ENCODE measurements around the gene KAT6B.
A peak's percentile ranks its signal among the peaks of the same experiment; 100 is the strongest.

KAT6B gene

GRCh38 chr10:74925291-74925690, 98.9 kb downstream of the KAT6B start:
- no peak for DNase-seq

- DNase-seq = no peak
These were observed 99.3 kb downstream of the KAT6B start for GRCh38 chr10:74925708-74926107.

GRCh38 chr10:74926791-74927585, 100.6 kb downstream of the KAT6B start:
- DNase-seq = no peak

- DNase-seq = no peak
These were observed 101.3 kb downstream of the KAT6B start for GRCh38 chr10:74927701-74928100.

GRCh38 chr10:74928742-74929191, 102.4 kb downstream of the KAT6B start:
- no peak for DNase-seq

- no peak for DNase-seq
These were observed 102.8 kb downstream of the KAT6B start for GRCh38 chr10:74929197-74929596.

- DNase-seq = no peak
These were observed 104.6 kb downstream of the KAT6B start for GRCh38 chr10:74930965-74931364.

- peak; percentile 63 for DNase-seq
These were observed 106.2 kb downstream of the KAT6B start for GRCh38 chr10:74932648-74933047.

- DNase-seq = no peak
These were observed 107.9 kb downstream of the KAT6B start for GRCh38 chr10:74934100-74934812.

GRCh38 chr10:74936577-74937265, 110.3 kb downstream of the KAT6B start:
- DNase-seq = no peak

GRCh38 chr10:74937266-74937856, 111.0 kb downstream of the KAT6B start:
- no peak for DNase-seq

GRCh38 chr10:74944205-74944604, 117.8 kb downstream of the KAT6B start:
- no peak for DNase-seq

GRCh38 chr10:74947781-74948401, 121.5 kb downstream of the KAT6B start:
- DNase-seq = peak; percentile 58

GRCh38 chr10:74949034-74949832, 122.8 kb downstream of the KAT6B start:
- no peak for DNase-seq

- no peak for DNase-seq
These were observed 123.7 kb downstream of the KAT6B start for GRCh38 chr10:74949843-74950765.

- no peak for DNase-seq
These were observed 126.8 kb downstream of the KAT6B start for GRCh38 chr10:74953214-74953613.

- DNase-seq = no peak
These were observed 129.4 kb downstream of the KAT6B start for GRCh38 chr10:74955796-74956195.

GRCh38 chr10:74956555-74957111, 130.2 kb downstream of the KAT6B start:
- no peak for DNase-seq

GRCh38 chr10:74957285-74957961, 131.0 kb downstream of the KAT6B start:
- DNase-seq = no peak

- DNase-seq = no peak
These were observed 131.9 kb downstream of the KAT6B start for GRCh38 chr10:74958316-74958715.
